ENCODE results near the gene TFDP3. TPM values are rescaled to one million over a fixed set of nuclear protein-coding genes. Genes with fewer than 3 reads are reported as not detected.

The TFDP3 gene
- total and polyA plus RNA-seq, 4 experiments from 2014 or later, result not detected

DNA sequence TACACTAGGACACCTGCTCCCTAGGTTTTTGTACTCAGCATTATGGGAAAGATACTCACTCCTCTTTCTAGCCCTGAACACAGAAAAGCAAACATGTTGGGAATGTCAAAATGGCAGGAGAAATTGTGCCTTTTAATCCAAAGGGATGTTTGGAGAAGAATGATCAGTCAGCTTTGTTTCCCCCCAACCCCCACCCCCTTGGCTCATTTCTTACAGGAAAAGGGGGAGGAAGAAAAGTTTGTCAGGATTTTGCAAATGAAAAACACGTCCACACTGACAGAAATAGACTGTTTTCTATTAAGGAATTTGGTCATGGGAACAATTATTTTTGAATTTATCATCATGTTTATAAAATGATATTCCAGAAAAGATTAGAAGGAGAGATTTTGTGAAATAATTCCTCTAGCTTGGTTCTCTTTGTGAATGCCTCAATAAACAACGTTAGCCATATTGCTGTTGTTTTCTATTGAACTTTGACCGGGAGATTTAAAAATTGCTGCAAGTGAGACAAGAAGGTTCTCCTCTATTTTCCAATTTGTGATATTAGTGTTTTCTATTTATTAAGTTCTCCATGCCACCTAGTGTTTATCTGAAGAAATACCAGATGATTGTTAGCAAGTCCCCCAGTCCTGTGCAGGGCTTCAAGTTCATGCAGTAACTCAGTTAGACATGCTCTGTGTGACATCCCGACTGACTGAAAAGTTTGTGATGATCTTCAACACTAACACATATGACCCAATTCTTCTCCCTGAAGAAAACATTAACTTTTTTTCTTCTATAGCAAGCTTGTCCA is 31.3 kb upstream of the TFDP3 start:
- POLR2A ChIA-PET (ENCODE audit: partially characterized antibody), result no interaction called here
- CTCF ChIA-PET (ENCODE audit: partially characterized antibody), result no interaction called here

DNA sequence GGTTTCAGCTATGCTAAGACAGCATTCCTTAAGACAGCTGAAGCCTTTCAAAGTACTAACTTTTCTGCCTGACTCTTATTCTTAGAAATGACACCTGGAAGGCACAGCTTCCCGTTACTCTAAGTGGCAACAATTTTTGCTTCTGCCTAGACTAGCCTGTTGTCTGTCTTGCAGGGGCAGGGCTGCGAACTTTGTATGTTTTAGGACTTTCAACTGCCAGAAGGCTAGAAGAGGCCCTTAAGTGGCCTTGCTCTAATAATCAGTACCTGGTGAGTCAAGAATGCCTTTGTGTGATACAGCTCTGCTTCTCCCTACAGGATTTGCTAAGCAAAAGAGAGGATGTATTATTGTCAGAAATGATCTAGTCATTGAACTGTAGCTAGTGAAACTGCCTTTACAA is 30.0 kb upstream of the TFDP3 start:
- H3K36me3 ChIP-seq (ENCODE audit: insufficient read depth, low read length), result no peaks in the 10 kb centered on the region
- DNase-seq, result no peak
- H3K4me1 ChIP-seq (ENCODE audit: insufficient read depth, low read length), result no peaks in the 10 kb centered on the region
- no peak overlapping the region for H3K27ac ChIP-seq (ENCODE audit: low read depth, low read length)
- Mint-ChIP-seq H3K27me3 (peaks cover 0 to under 1% of the 10 kb centered on the region in 2 donors), H3K4me1 (no peaks in the 10 kb centered on the region), H3K36me3 (no peaks in the 10 kb centered on the region), H3K9me3 (peaks cover 0 to 39% (median 23%) of the 10 kb centered on the region in 8 donors), H3K4me3 (no peak overlapping the region), H3K27ac (no peak overlapping the region)
- CTCF ChIA-PET (ENCODE audit: partially characterized antibody), result no interaction called here
- POLR2A ChIA-PET (ENCODE audit: partially characterized antibody), result no interaction called here
- H3K27me3 ChIP-seq (ENCODE audit: insufficient read depth, low read length), result no peaks in the 10 kb centered on the region
- intact Hi-C loops (cut with micrococcal nuclease), result no loop called here
- no peak overlapping the region for H3K4me3 ChIP-seq (ENCODE audit: low read length in 2 of 2)
- H3K9me3 ChIP-seq (ENCODE audit: control insufficient read depth in 1 of 2, low read length in 2 of 2), result no peaks in the 10 kb centered on the region

More for the DNA sequence above, 31.3 kb upstream of the TFDP3 start:
- Mint-ChIP-seq H3K9me3 (peaks cover 0 to 39% (median 23%) of the 10 kb centered on the region in 8 donors), H3K36me3 (no peaks in the 10 kb centered on the region), H3K27ac (no peak overlapping the region), H3K4me1 (no peaks in the 10 kb centered on the region), H3K27me3 (no peaks in the 10 kb centered on the region), H3K4me3 (no peak overlapping the region)
- H3K4me1 ChIP-seq (ENCODE audit: insufficient read depth, low read length), result no peaks in the 10 kb centered on the region
- intact Hi-C loops (cut with micrococcal nuclease), result no loop called here
- no peaks in the 10 kb centered on the region for H3K9me3 ChIP-seq (ENCODE audit: control insufficient read depth in 1 of 2, low read length in 2 of 2)
- H3K27me3 ChIP-seq (ENCODE audit: insufficient read depth, low read length), result no peaks in the 10 kb centered on the region
- no peak overlapping the region for H3K4me3 ChIP-seq (ENCODE audit: low read length in 2 of 2)
- H3K36me3 ChIP-seq (ENCODE audit: insufficient read depth, low read length), result no peaks in the 10 kb centered on the region
- DNase-seq, result no peak
- H3K27ac ChIP-seq (ENCODE audit: low read depth, low read length), result no peak overlapping the region

DNA sequence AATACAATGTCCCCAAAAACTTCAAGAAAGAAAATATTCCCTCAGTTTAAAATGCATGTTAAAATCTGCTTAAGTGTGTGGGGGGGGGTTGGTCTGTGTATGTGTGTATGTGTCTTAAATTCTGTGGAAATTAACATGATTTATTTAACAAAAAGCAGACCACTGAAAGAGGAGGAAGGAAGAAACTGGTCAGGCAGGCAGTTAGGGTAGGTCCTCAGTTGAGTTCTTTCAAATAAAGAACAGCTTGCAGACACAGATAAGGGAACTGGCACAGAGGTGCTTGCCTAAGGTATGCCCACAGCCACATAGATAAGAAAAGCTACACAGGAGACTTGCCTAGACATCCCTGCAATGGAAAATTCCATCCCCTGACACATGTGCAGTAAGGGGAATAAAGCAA is 28.8 kb upstream of the TFDP3 start:
- POLR2A ChIA-PET (ENCODE audit: partially characterized antibody), result no interaction called here
- no peaks in the 10 kb centered on the region for H3K4me1 Mint-ChIP-seq

DNA sequence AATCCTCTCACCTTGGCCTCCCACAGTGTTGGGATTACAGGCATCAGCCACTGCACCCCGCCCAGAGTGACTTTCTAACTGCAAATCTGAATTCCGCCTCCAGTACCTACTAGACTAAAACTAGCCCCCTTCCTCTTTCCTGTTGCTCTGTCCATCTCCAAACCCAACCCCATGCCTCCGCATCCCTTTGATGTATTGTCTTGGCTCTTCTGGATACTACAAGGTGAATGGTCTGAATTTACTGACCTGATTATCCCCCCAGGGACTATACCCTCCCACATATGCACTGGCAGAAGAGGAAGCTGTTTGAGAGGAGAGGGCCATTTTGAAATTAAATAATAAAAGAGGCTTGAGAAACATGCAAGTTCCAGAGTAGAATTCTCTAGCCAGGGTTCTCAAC is 17.7 kb upstream of the TFDP3 start:
- H3K9me3 ChIP-seq (ENCODE audit: control insufficient read depth in 1 of 2, low read length in 2 of 2), result no peaks in the 10 kb centered on the region
- no peak for DNase-seq
- Mint-ChIP-seq H3K27me3 (no peaks in the 10 kb centered on the region), H3K9me3 (no peaks in the 10 kb centered on the region), H3K36me3 (no peaks in the 10 kb centered on the region), H3K4me1 (no peaks in the 10 kb centered on the region), H3K4me3 (no peak overlapping the region), H3K27ac (no peak overlapping the region)
- H3K36me3 ChIP-seq (ENCODE audit: insufficient read depth, low read length), result no peaks in the 10 kb centered on the region
- ChIA-PET CTCF (ENCODE audit: partially characterized antibody) (no interaction called here), POLR2A (ENCODE audit: partially characterized antibody) (no interaction called here)
- no peaks in the 10 kb centered on the region for H3K27me3 ChIP-seq (ENCODE audit: insufficient read depth, low read length)
- no peak overlapping the region for H3K4me3 ChIP-seq (ENCODE audit: low read length in 2 of 2)
- intact Hi-C loops (cut with micrococcal nuclease), result no loop called here
- no peak overlapping the region for H3K27ac ChIP-seq (ENCODE audit: low read depth, low read length)
- H3K4me1 ChIP-seq (ENCODE audit: insufficient read depth, low read length), result no peaks in the 10 kb centered on the region

More for the DNA sequence above, 28.8 kb upstream of the TFDP3 start:
- no peak for DNase-seq
- Histone ChIP-seq H3K4me1 (ENCODE audit: insufficient read depth, low read length) (no peaks in the 10 kb centered on the region), H3K9me3 (ENCODE audit: control insufficient read depth in 1 of 2, low read length in 2 of 2) (no peaks in the 10 kb centered on the region), H3K27me3 (ENCODE audit: insufficient read depth, low read length) (no peaks in the 10 kb centered on the region), H3K36me3 (ENCODE audit: insufficient read depth, low read length) (no peaks in the 10 kb centered on the region), H3K27ac (ENCODE audit: low read depth, low read length) (no peak overlapping the region), H3K4me3 (ENCODE audit: low read length in 2 of 2) (no peak overlapping the region)
- H3K36me3 Mint-ChIP-seq, result no peaks in the 10 kb centered on the region
- peaks cover 0 to 39% (median 23%) of the 10 kb centered on the region in 8 donors for H3K9me3 Mint-ChIP-seq
- peaks cover 0 to 3% of the 10 kb centered on the region in 2 donors for H3K27me3 Mint-ChIP-seq
- no peak overlapping the region for H3K27ac Mint-ChIP-seq
- no peak overlapping the region for H3K4me3 Mint-ChIP-seq
- CTCF ChIA-PET (ENCODE audit: partially characterized antibody), result no interaction called here
- intact Hi-C loops (cut with micrococcal nuclease), result no loop called here

DNA sequence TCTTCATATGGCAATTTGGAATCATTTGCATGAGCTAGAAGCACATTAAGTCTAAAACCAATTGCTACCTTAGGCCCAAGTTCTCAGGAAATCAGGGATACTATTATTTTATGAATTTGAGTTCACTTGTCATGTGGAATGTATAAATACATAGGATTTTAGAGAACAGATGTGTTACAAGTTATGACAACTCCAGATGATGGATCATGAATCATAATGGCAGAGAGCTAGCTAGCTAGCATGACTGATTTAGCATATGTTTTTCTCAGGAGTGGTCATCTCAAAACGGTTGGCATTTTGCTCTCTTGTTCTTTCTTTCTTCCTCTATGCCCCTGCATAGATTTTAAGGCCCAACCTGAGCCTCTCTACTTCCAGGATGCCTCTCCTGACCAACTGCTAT is 14.2 kb upstream of the TFDP3 start:
- CTCF ChIA-PET (ENCODE audit: partially characterized antibody), result no interaction called here
- Histone ChIP-seq H3K27ac (ENCODE audit: low read depth, low read length) (no peak overlapping the region), H3K27me3 (ENCODE audit: insufficient read depth, low read length) (no peaks in the 10 kb centered on the region), H3K36me3 (ENCODE audit: insufficient read depth, low read length) (no peaks in the 10 kb centered on the region), H3K9me3 (ENCODE audit: control insufficient read depth in 1 of 2, low read length in 2 of 2) (no peaks in the 10 kb centered on the region), H3K4me1 (ENCODE audit: insufficient read depth, low read length) (no peaks in the 10 kb centered on the region), H3K4me3 (ENCODE audit: low read length in 2 of 2) (no peak overlapping the region)
- intact Hi-C loops (cut with micrococcal nuclease), result no loop called here
- Mint-ChIP-seq H3K4me1 (no peaks in the 10 kb centered on the region), H3K27me3 (peaks cover 0 to 2% of the 10 kb centered on the region in 2 donors), H3K27ac (no peak overlapping the region), H3K4me3 (no peak overlapping the region), H3K36me3 (no peaks in the 10 kb centered on the region), H3K9me3 (no peaks in the 10 kb centered on the region)
- DNase-seq, result no peak
- POLR2A ChIA-PET (ENCODE audit: partially characterized antibody), result no interaction called here

DNA sequence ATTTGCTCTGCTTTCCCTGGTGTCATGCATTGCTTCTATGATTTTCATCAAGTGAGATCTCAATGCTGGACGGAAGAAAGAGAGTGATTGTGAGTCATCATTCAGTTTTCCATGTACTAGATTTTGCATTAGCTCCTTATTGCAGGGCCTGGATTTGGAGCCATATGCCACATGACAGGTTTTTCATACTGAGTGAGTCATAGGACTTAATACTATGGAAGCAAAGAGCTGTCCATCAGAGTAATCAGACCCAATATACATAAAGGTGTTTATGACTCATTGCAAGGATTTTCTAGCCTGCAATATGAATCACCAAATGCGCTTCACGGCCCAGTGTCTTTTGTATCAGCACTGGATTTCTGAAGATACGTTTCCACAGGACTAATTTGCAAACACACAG is 11.2 kb upstream of the TFDP3 start:
- Histone ChIP-seq H3K4me3 (ENCODE audit: low read length in 2 of 2) (no peak overlapping the region), H3K36me3 (ENCODE audit: insufficient read depth, low read length) (no peaks in the 10 kb centered on the region), H3K27ac (ENCODE audit: low read depth, low read length) (no peak overlapping the region), H3K27me3 (ENCODE audit: insufficient read depth, low read length) (no peaks in the 10 kb centered on the region), H3K9me3 (ENCODE audit: control insufficient read depth in 1 of 2, low read length in 2 of 2) (no peaks in the 10 kb centered on the region), H3K4me1 (ENCODE audit: insufficient read depth, low read length) (no peaks in the 10 kb centered on the region)
- H3K4me1 Mint-ChIP-seq, result no peaks in the 10 kb centered on the region
- peaks cover 0 to 4% of the 10 kb centered on the region in 2 donors for H3K27me3 Mint-ChIP-seq
- DNase-seq, result no peak
- no peak overlapping the region for H3K4me3 Mint-ChIP-seq
- POLR2A ChIA-PET (ENCODE audit: partially characterized antibody), result no interaction called here
- no peaks in the 10 kb centered on the region for H3K36me3 Mint-ChIP-seq
- CTCF ChIA-PET (ENCODE audit: partially characterized antibody), result no interaction called here
- intact Hi-C loops (cut with micrococcal nuclease), result no loop called here
- no peak overlapping the region for H3K27ac Mint-ChIP-seq
- no peaks in the 10 kb centered on the region for H3K9me3 Mint-ChIP-seq

DNA sequence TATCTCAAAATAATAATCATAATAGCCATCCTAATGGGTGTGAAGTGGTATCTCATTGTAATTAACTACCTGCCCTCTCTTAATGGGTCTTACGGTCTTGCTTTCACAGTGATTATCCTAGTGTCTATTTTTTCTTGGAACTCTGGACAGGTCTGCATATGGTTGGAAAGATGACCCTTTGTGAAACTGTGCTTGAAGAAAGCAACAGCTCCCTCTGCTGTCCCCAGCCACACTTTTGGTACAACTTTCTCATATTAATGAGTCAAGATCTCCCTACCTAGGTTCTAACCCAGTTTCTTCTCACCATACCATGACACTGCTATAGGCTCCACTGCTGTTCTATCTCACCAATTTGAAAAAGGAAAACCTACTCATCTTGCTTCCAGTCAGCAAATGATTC is 2.4 kb downstream of the TFDP3 start:
- ChIA-PET CTCF (ENCODE audit: partially characterized antibody) (no interaction called here), POLR2A (ENCODE audit: partially characterized antibody) (no interaction called here)
- Histone ChIP-seq H3K4me3 (ENCODE audit: low read length in 2 of 2) (no peak overlapping the region), H3K36me3 (ENCODE audit: insufficient read depth, low read length) (no peaks in the 10 kb centered on the region), H3K4me1 (ENCODE audit: insufficient read depth, low read length) (no peaks in the 10 kb centered on the region), H3K9me3 (ENCODE audit: control insufficient read depth in 1 of 2, low read length in 2 of 2) (no peaks in the 10 kb centered on the region), H3K27ac (ENCODE audit: low read depth, low read length) (no peak overlapping the region), H3K27me3 (ENCODE audit: insufficient read depth, low read length) (no peaks in the 10 kb centered on the region)
- DNase-seq, result no peak
- Mint-ChIP-seq H3K36me3 (no peaks in the 10 kb centered on the region), H3K4me3 (no peak overlapping the region), H3K9me3 (no peaks in the 10 kb centered on the region), H3K4me1 (no peaks in the 10 kb centered on the region), H3K27ac (no peak overlapping the region), H3K27me3 (no peaks in the 10 kb centered on the region)
- intact Hi-C loops (cut with micrococcal nuclease), result no loop called here

DNA sequence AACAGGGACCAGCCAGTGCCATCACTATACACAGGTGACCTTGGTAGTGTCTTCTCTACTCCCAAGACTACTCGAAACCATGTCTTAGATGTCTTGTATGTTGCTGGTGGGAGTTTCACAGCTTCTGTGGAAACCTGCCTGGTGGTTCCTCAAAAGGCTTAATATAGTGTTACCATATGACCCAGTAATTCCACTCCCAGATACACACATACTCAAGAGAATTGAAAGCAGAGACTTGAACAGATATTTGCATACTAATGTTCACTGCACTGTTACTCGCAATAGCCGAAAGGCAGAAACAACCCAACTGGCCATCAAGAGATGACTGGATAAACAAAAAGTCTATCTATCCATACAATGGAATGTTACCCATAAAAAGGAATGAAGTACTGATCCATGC is 3.1 kb downstream of the TFDP3 start:
- Mint-ChIP-seq H3K27ac (no peak overlapping the region), H3K27me3 (no peaks in the 10 kb centered on the region), H3K9me3 (no peaks in the 10 kb centered on the region), H3K36me3 (no peaks in the 10 kb centered on the region), H3K4me3 (no peak overlapping the region), H3K4me1 (no peaks in the 10 kb centered on the region)
- no peak overlapping the region for H3K27ac ChIP-seq (ENCODE audit: low read depth, low read length)
- CTCF ChIA-PET (ENCODE audit: partially characterized antibody), result no interaction called here
- POLR2A ChIA-PET (ENCODE audit: partially characterized antibody), result no interaction called here
- no peaks in the 10 kb centered on the region for H3K27me3 ChIP-seq (ENCODE audit: insufficient read depth, low read length)
- H3K4me1 ChIP-seq (ENCODE audit: insufficient read depth, low read length), result no peaks in the 10 kb centered on the region
- no peaks in the 10 kb centered on the region for H3K36me3 ChIP-seq (ENCODE audit: insufficient read depth, low read length)
- no peaks in the 10 kb centered on the region for H3K9me3 ChIP-seq (ENCODE audit: control insufficient read depth in 1 of 2, low read length in 2 of 2)
- no peak for DNase-seq
- intact Hi-C loops (cut with micrococcal nuclease), result no loop called here
- no peak overlapping the region for H3K4me3 ChIP-seq (ENCODE audit: low read length in 2 of 2)
